Measurements from ENCODE around the gene TTPAL.

Gene TTPAL

DNA sequence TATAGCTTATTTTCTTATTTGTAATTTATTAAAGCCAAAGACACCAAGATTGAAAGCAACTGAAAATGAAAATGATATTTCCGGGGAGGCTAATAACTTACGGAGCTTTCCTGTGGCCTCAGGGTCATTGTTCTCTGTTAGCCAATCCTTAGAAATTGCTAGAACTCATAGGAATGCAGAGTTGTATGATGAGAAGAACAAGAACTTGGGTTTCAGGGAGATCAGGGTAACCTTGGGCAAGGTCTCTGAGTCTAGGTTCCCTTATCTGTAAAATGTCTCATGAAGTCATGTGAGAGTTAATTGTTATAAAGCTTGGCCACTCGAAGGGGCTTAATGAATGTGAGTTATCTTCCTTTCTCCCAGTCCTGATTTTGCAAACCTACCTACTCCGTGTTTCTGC, 66.3 kb downstream of the TTPAL start:
- no peak overlapping the region for H3K27ac ChIP-seq
- TF ChIP-seq, protein P1, sequence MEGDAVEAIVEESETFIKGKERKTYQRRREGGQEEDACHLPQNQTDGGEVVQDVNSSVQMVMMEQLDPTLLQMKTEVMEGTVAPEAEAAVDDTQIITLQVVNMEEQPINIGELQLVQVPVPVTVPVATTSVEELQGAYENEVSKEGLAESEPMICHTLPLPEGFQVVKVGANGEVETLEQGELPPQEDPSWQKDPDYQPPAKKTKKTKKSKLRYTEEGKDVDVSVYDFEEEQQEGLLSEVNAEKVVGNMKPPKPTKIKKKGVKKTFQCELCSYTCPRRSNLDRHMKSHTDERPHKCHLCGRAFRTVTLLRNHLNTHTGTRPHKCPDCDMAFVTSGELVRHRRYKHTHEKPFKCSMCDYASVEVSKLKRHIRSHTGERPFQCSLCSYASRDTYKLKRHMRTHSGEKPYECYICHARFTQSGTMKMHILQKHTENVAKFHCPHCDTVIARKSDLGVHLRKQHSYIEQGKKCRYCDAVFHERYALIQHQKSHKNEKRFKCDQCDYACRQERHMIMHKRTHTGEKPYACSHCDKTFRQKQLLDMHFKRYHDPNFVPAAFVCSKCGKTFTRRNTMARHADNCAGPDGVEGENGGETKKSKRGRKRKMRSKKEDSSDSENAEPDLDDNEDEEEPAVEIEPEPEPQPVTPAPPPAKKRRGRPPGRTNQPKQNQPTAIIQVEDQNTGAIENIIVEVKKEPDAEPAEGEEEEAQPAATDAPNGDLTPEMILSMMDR (IDR thresholded peaks at IDR 0.05), result no peak
- no peak for TF ChIP-seq ZFX (IDR thresholded peaks at IDR 0.05; ENCODE audit: borderline replicate concordance)

DNA sequence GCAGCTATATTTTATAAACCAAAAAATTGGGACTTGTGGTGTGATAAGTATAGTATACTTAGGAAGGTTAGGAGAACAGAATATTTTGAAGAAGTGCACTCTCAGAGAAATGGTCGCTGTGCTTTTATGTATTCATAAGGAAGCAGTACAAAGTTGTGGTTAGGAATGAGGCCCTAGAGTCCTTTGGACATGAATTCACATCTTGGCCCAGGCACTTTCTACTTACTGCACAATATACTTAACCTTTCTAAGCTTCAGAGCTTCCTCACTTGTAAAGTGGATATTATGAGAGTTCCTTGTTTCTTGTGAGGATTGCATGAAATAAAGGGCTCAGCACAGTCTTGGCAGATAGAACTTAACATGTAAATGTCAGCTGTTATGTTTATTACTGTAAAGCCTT, 67.2 kb downstream of the TTPAL start:
- H3K27ac ChIP-seq, result no peak overlapping the region
- TF ChIP-seq, protein P1 (IDR thresholded peaks at IDR 0.05), result no peak
- no peak for TF ChIP-seq ZFX (IDR thresholded peaks at IDR 0.05; ENCODE audit: borderline replicate concordance)

DNA sequence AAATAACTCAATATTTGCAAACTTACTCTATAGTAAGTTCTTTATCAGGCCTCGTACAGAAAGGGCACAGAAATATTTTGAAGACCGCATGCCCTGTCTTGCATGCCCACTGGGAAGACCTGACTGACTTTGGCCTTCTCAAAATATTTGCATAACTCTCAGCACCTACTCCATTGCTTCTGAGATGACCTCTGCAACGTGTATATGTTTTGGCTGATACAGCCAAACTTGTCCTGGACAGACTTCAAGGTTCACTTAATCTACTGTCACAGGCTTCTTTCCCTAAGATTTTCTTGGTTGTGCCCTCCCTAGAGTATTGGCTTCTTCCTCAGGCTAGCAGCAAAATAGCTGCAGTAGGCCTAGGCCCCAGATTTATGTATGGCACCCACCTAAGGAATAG, 67.7 kb downstream of the TTPAL start:
- H3K27ac ChIP-seq, result no peak overlapping the region
- TF ChIP-seq, protein P1 (IDR thresholded peaks at IDR 0.05), result no peak
- no peak for TF ChIP-seq ZFX (IDR thresholded peaks at IDR 0.05; ENCODE audit: borderline replicate concordance)
